ENCODE measurements around the gene THADA.

The THADA gene

GRCh38 chr2:43278564-43279220 is 317.1 kb downstream of the THADA start:
- Histone ChIP-seq H3K4me2 (no peak overlapping the region), H3K79me2 (ENCODE audit: insufficient read depth, low read depth) (no peaks in the 10 kb centered on the region), H3K27me3 (ENCODE audit: insufficient read depth, low read depth) (no peaks in the 10 kb centered on the region), H4K20me1 (ENCODE audit: insufficient read depth) (no peaks in the 10 kb centered on the region), H3K4me3 (IDR thresholded peaks at IDR 0.05; ENCODE audit: insufficient read depth, low read depth, low read length) (no peak overlapping the region), H3K27ac (no peak overlapping the region), H3K36me3 (ENCODE audit: insufficient read depth) (no peaks in the 10 kb centered on the region), H2AFZ (ENCODE audit: low read depth) (no peak overlapping the region), H3K4me1 (ENCODE audit: low read depth, poor library complexity, severe bottlenecking) (no peaks in the 10 kb centered on the region), H3K9ac (no peak overlapping the region)
- TF ChIP-seq, protein P1, sequence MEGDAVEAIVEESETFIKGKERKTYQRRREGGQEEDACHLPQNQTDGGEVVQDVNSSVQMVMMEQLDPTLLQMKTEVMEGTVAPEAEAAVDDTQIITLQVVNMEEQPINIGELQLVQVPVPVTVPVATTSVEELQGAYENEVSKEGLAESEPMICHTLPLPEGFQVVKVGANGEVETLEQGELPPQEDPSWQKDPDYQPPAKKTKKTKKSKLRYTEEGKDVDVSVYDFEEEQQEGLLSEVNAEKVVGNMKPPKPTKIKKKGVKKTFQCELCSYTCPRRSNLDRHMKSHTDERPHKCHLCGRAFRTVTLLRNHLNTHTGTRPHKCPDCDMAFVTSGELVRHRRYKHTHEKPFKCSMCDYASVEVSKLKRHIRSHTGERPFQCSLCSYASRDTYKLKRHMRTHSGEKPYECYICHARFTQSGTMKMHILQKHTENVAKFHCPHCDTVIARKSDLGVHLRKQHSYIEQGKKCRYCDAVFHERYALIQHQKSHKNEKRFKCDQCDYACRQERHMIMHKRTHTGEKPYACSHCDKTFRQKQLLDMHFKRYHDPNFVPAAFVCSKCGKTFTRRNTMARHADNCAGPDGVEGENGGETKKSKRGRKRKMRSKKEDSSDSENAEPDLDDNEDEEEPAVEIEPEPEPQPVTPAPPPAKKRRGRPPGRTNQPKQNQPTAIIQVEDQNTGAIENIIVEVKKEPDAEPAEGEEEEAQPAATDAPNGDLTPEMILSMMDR (conservative IDR thresholded peaks at IDR 0.05; ENCODE audit: low read depth, low read length): no peak

GRCh38 chr2:43276962-43277391 is 318.9 kb downstream of the THADA start:
- Histone ChIP-seq H3K36me3 (ENCODE audit: insufficient read depth) (no peaks in the 10 kb centered on the region), H4K20me1 (ENCODE audit: insufficient read depth) (no peaks in the 10 kb centered on the region), H3K79me2 (ENCODE audit: insufficient read depth, low read depth) (no peaks in the 10 kb centered on the region), H3K4me2 (no peak overlapping the region), H3K27ac (no peak overlapping the region), H2AFZ (ENCODE audit: low read depth) (no peak overlapping the region), H3K27me3 (ENCODE audit: insufficient read depth, low read depth) (no peaks in the 10 kb centered on the region), H3K4me3 (IDR thresholded peaks at IDR 0.05; ENCODE audit: insufficient read depth, low read depth, low read length) (no peak overlapping the region), H3K9ac (no peak overlapping the region), H3K4me1 (ENCODE audit: low read depth, poor library complexity, severe bottlenecking) (no peaks in the 10 kb centered on the region)
- TF ChIP-seq, protein P1 (conservative IDR thresholded peaks at IDR 0.05; ENCODE audit: low read depth, low read length): no peak

- Histone ChIP-seq H3K4me3 (IDR thresholded peaks at IDR 0.05; ENCODE audit: insufficient read depth, low read depth, low read length) (no peak overlapping the region), H3K36me3 (ENCODE audit: insufficient read depth) (no peaks in the 10 kb centered on the region), H3K27me3 (ENCODE audit: insufficient read depth, low read depth) (no peaks in the 10 kb centered on the region), H3K27ac (no peak overlapping the region), H4K20me1 (ENCODE audit: insufficient read depth) (no peaks in the 10 kb centered on the region), H3K4me1 (ENCODE audit: low read depth, poor library complexity, severe bottlenecking) (no peaks in the 10 kb centered on the region), H3K4me2 (no peak overlapping the region), H3K79me2 (ENCODE audit: insufficient read depth, low read depth) (no peaks in the 10 kb centered on the region), H2AFZ (ENCODE audit: low read depth) (no peak overlapping the region), H3K9ac (no peak overlapping the region)
- TF ChIP-seq, protein P1 (conservative IDR thresholded peaks at IDR 0.05; ENCODE audit: low read depth, low read length): no peak
These were observed 319.4 kb downstream of the THADA start for GRCh38 chr2:43276266-43276941.

DNA sequence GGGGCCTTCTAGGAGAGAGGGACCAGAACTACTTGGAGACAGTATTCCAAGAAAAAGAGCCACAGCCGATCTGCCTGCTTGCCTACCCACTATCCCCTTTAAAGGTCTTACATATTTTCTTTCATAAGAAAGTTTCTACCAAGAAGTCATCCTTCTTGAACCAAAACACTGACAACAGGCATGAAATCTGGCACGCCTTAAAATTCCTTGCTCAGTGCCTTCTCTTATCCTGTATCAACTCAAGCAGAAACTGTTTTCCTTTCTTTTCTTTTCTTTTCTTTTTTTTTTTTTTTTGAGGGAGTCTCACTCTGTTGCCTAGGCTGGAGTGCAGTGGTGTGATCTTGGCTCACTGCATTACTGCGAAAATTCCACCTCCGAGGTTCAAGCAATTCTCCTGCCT is 321.1 kb downstream of the THADA start:
- H3K36me3 ChIP-seq (ENCODE audit: insufficient read depth): no peaks in the 10 kb centered on the region
- H3K9ac ChIP-seq: no peak overlapping the region
- no peaks in the 10 kb centered on the region for H3K79me2 ChIP-seq (ENCODE audit: insufficient read depth, low read depth)
- H3K27ac ChIP-seq: no peak overlapping the region
- no peak overlapping the region for H3K4me2 ChIP-seq
- TF ChIP-seq, protein P1 (conservative IDR thresholded peaks at IDR 0.05; ENCODE audit: low read depth, low read length): no peak
- H2AFZ ChIP-seq (ENCODE audit: low read depth): no peak overlapping the region
- peaks cover 11% of the 10 kb centered on the region for H3K4me1 ChIP-seq (ENCODE audit: low read depth, poor library complexity, severe bottlenecking)
- no peaks in the 10 kb centered on the region for H4K20me1 ChIP-seq (ENCODE audit: insufficient read depth)
- no peak overlapping the region for H3K4me3 ChIP-seq (IDR thresholded peaks at IDR 0.05; ENCODE audit: insufficient read depth, low read depth, low read length)
- H3K27me3 ChIP-seq (ENCODE audit: insufficient read depth, low read depth): no peaks in the 10 kb centered on the region

All from KMS-11 (cell line).